GM12872 (cell line): ENCODE measurements around the gene USP4.

Experiments
- CTCF ChIP-seq: IDR thresholded peaks from 3 replicates; pipeline ENCODE4 v1.5.1; 2011; ENCODE audit warnings: low read depth, mild to moderate bottlenecking, low read length, moderate library complexity; ENCODE audit not compliant: insufficient read depth

Gene USP4

GRCh38 chr3:49266410-49267095 lies 73.3 kb downstream of the USP4 start:
- no peak for TF ChIP-seq CTCF

- TF ChIP-seq CTCF = no peak
Measured at GRCh38 chr3:49265661-49266386, 74.0 kb downstream of the USP4 start.

DNA sequence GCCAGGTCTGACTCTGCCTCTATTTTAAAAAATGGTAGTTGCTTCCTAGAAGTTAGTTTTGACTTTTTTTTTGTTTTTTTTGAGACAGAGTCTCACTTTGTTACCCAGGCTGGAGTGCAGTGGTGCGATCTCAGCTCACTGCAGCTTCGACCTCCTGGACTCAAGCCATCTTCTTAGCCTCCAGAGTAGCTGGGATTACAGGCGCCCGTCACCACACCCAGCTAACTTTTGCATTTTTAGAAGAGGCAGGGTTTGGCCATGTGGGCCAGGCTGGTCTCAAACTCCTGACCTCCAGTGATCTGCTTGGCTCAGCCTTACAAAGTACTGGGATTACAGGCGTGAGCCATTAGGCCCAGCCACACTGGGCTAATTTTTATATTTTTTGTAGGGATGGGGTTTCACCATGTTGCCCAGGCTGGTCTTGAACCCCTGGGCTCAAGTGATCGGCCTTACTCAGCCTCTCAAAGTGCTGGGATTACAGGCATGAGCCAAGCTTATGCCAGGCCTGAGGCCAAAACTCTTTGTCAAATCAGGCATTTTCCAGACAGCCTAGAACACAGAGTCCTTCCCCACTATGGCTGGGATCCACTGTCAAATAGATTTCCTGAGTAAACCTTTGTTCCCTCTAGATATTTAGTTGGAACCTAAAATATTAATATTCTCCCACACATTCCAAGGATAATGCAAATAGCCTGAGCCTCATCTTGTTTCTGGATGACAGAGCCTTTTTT lies 76.5 kb downstream of the USP4 start:
- TF ChIP-seq CTCF = no peak

GRCh38 chr3:49260806-49261324 lies 79.0 kb downstream of the USP4 start:
- TF ChIP-seq CTCF = no peak

DNA sequence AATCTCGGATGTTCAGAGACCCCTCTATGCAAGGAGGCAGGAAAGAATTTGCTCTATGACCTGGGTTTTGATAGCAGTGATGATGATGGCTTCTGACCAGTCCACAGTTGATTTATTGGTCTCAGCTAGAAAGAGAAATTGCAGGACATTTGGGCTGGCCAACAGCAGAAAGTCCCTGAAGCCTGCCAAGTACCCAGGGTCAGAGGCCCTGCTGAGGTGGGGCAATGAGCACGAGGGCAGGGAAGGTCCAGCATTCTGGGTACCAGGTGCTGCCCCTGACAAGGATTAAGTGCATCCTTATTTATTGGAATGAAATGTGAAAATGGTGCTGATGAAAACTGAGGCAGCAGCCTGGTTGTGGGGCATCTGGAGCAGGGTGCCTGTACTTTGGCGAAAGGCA lies 82.7 kb downstream of the USP4 start:
- no peak for TF ChIP-seq CTCF

GRCh38 chr3:49255718-49256511 lies 83.9 kb downstream of the USP4 start:
- TF ChIP-seq CTCF = no peak
